Ovary (tissue), 9 donors: ENCODE results near the gene TOMM6. TPM values are rescaled to one million over a fixed set of nuclear protein-coding genes. Genes with fewer than 3 reads are reported as not detected.

Source experiments
- DNase-seq, 5 donors: peaks; one replicate each; pipeline ENCODE4 v3.0.0-alpha.2; 2019 to 2020
- H3K27ac ChIP-seq, 2 donors: fragments of 200-600 bp; one replicate each; pipeline versions ENCODE4 v1.5.1 to v1.8.0; 2019 to 2022
- H3K27me3 ChIP-seq: fragments of 200-600 bp; one replicate; pipeline ENCODE4 v1.8.0; 2022
- H3K36me3 ChIP-seq: fragments of 200-600 bp; sonication (generic); one replicate; pipeline ENCODE4 v1.5.1; 2019
- H3K4me1 ChIP-seq: one replicate; pipeline ENCODE4 v1.8.1; 2013; ENCODE audit warnings: mild to moderate bottlenecking, moderate library complexity; ENCODE audit not compliant: insufficient read depth
- H3K4me3 ChIP-seq: fragments of 200-600 bp; sonication (generic); one replicate; pipeline ENCODE4 v1.5.1; 2017
- H3K9me3 ChIP-seq, 2 donors: fragments of 200-600 bp in 1 of 2; sonication (generic) in 1 of 2; one replicate each; pipeline versions ENCODE4 v1.5.1 to v1.8.1; 2013 to 2019; ENCODE audit warnings: mild to moderate bottlenecking in 1 of 2, moderate library complexity in 1 of 2
- EP300 ChIP-seq: sonication (generic); formaldehyde crosslinking; IDR thresholded peaks from one replicate; pipeline ENCODE4 v1.6.1; 2017; ENCODE audit warnings: antibody characterized with exemption
- POLR2A ChIP-seq: fragments of 450-650 bp; IDR thresholded peaks from one replicate; pipeline ENCODE4 v1.6.1; 2017; ENCODE audit warnings: antibody characterized with exemption, mild to moderate bottlenecking, moderate library complexity
- WGBS, 3 donors: extraction: QIAGEN DNeasy Blood & Tissue Kit in 1 of 3; methylation state at CpG; one replicate each; pipeline versions ENCODE4 v1.1.5 to v1.1.7; 2013 to 2017; 5-methylcytosine and 5-hydroxymethylcytosine counted together
- intact Hi-C, 4 donors: fragments of 100-400 bp; cut with DNase I; formaldehyde crosslinking; loops; one replicate each; pipeline versions ENCODE4 v1.11.0 to v1.15.1; 2022 to 2023
- polyA plus RNA-seq, 2 donors: library from polyadenylated mRNA; stranded (reverse); fragments of 200-250 nt in 1 of 2; fragments of 350-450 nt in 1 of 2; fragmentation: Illumina TruSeq in 1 of 2; extraction: RNeasy Lipid Tissue Mini Kit (QIAGEN cat#74804) in 1 of 2; gene quantifications; one replicate each; pipeline ENCODE4 v1.2.3, GENCODE V29; 2013 to 2014
- total RNA-seq, 7 donors: library from RNA; depleted of rRNA in 2 of 7; stranded (reverse); fragments of >200 nt in 2 of 7; fragmentation: NEBNext Ultra II Directional in 3 of 7; extraction: Animal tissue kit (Norgen Biotek cat#: 25700) in 3 of 7; gene quantifications; one replicate each; pipeline versions ENCODE4 v1.1.0 to v1.2.4, GENCODE V29; 2016 to 2023
- TF ChIP-seq, protein P1 (sequence below), 3 donors: fragments of 450-650 bp in 2 of 3; fragments of 200-600 bp in 1 of 3; IDR thresholded peaks; one replicate each; pipeline versions ENCODE4 v1.5.1 to v1.8.0; 2016 to 2022; ENCODE audit warnings: antibody characterized with exemption in 3 of 3, mild to moderate bottlenecking in 1 of 3
- donor health status: DM: no; HTN: no; CAD: no; lungs with moderate emphysema.
- donor health status: DM: no; HTN: no; CAD: no.
- donor health status: Bipolar disorder and iron deficiency.
- donor health status: DM: yes; HTN: yes; CAD: no.
- donor health status: DM: no; HTN: no; CAD: no.
- donor health status: DM: yes; HTN: yes; CAD: no.

Gene TOMM6
- total and polyA plus RNA-seq, 9 donors = 105 to 244 (median 153) TPM

DNA sequence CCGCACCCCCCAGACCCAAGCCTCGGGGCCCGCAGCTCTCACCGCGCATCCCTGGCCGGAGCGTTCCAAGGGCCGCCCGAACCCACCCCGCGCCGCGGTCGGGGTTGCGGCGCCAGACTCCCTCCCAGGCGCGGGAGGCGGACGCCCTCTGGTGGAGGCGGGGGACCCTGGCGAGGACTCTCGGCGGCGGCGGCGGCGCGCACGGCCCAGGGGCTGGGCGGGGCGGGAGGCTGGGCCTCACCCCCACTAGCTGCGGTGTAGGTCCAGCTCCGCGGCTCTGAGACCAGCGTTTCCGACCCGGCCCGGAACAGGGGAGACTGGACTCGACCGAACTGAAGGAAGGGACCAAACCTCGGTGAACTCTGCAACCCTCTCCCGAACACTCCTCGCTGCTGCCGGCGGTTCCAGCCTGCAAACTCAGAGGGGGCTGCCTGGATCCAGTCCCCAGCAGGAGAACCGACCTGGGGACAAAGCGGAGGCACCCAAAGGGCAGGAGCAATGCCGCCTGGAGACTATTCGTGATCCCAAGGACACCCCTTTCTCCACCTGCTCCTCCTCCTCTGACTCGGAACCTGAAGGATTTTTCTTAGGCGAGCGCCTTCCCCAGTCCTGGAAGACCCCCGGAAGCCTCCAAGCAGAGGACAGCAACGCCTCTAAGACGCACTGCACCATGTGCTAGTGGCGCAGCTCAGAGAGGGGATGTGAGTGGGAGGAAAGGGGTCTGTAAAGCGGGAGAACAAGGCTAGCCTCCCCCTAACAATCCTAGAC, 859 bp upstream of the TOMM6 start:
- TF ChIP-seq, protein P1, sequence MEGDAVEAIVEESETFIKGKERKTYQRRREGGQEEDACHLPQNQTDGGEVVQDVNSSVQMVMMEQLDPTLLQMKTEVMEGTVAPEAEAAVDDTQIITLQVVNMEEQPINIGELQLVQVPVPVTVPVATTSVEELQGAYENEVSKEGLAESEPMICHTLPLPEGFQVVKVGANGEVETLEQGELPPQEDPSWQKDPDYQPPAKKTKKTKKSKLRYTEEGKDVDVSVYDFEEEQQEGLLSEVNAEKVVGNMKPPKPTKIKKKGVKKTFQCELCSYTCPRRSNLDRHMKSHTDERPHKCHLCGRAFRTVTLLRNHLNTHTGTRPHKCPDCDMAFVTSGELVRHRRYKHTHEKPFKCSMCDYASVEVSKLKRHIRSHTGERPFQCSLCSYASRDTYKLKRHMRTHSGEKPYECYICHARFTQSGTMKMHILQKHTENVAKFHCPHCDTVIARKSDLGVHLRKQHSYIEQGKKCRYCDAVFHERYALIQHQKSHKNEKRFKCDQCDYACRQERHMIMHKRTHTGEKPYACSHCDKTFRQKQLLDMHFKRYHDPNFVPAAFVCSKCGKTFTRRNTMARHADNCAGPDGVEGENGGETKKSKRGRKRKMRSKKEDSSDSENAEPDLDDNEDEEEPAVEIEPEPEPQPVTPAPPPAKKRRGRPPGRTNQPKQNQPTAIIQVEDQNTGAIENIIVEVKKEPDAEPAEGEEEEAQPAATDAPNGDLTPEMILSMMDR (IDR thresholded peaks at IDR 0.05) = peak; percentile 79 to 89 (median 88)
- TF ChIP-seq EP300 = no peak
- peak; percentile 13 for TF ChIP-seq POLR2A
- WGBS, 3 donors = 0 to 2% (median 1%) methylated on average over 25 to 58 of the region's 58 CpGs
- Histone ChIP-seq H3K36me3 (no peaks in the 10 kb centered on the region), H3K9me3 (no peaks in the 10 kb centered on the region), H3K4me3 (peak overlapping the region; percentile 67), H3K4me1 (peaks cover 5% of the 10 kb centered on the region), H3K27me3 (no peaks in the 10 kb centered on the region), H3K27ac (peak overlapping the region; percentile 80 to 92)
- DNase-seq = peak; percentile 86 to 94 (median 91)
- intact Hi-C loops = loop anchor here (2.0 to 10.0 kb wide), 6 partner anchors 136 to 1106 kb away; partner anchors contain the start of genes BYSL (in 2 of the 4) and MED20 (in 2 of the 4)

DNA sequence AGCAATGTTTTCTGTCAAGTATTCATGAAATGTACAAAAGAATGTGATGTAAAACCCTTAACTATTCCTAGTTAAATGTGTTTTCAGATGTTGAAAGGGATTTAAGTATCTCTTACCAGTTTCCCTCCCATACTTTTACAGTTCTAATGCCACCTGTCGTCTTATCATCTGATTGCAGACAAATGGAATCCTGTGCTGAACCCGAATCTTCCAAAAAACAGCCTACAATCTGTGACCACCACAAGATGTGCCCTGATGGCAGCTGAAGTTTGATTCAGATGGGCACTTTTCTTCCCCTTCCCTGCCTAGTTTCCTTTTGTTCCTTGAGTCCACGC, 1.9 kb downstream of the TOMM6 start:
- no peaks in the 10 kb centered on the region for H3K36me3 ChIP-seq

DNA sequence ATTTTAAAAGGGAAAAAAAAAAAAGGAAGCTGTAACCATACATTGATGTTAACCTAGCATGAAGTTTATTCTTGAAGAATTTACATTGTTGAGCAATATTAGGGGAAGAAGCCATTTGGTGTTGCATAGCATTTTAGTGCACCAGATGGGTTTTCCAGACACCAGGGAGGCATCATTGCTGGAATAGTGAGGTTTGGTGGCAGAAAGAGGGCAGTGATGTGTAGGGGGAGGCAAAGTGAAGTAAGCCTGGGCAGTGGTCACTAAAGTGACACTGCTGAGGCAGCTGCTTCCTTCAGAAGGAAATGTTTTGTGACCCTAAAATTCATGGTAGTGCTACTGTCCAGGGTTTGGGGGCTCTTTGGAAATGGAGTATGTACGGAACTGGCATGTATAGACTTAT, 2.6 kb downstream of the TOMM6 start:
- H3K27me3 ChIP-seq = no peaks in the 10 kb centered on the region
- H3K36me3 ChIP-seq = no peaks in the 10 kb centered on the region
- intact Hi-C loops = no loop called here
- no peak overlapping the region for H3K4me3 ChIP-seq
- no peaks in the 10 kb centered on the region for H3K9me3 ChIP-seq
- H3K4me1 ChIP-seq = peaks cover 5% of the 10 kb centered on the region
- TF ChIP-seq, protein P1 (IDR thresholded peaks at IDR 0.05) = no peak
- TF ChIP-seq EP300 (no peak), POLR2A (no peak)
- WGBS, 3 donors = 94 to 100% (median 94%) methylated on average over 1 of the region's 1 CpG
- DNase-seq = no peak
- H3K27ac ChIP-seq = no peak overlapping the region

More for the DNA sequence above, 1.9 kb downstream of the TOMM6 start:
- H3K9me3 ChIP-seq = no peaks in the 10 kb centered on the region
- no peak for DNase-seq
- no peak for TF ChIP-seq EP300
- TF ChIP-seq, protein P1 (IDR thresholded peaks at IDR 0.05) = no peak
- TF ChIP-seq POLR2A = no peak
- no peaks in the 10 kb centered on the region for H3K27me3 ChIP-seq
- intact Hi-C loops = loop anchor here (5.0 to 10.0 kb wide), 5 partner anchors 133 to 1103 kb away; partner anchors contain the start of genes BYSL (in 2 of the 4) and MED20 (in 2 of the 4)
- 66 to 77% (median 72%) methylated on average over 3 of the region's 3 CpGs for WGBS, 3 donors
- no peak overlapping the region for H3K4me3 ChIP-seq
- H3K27ac ChIP-seq = no peak overlapping the region
- peaks cover 5% of the 10 kb centered on the region for H3K4me1 ChIP-seq

DNA sequence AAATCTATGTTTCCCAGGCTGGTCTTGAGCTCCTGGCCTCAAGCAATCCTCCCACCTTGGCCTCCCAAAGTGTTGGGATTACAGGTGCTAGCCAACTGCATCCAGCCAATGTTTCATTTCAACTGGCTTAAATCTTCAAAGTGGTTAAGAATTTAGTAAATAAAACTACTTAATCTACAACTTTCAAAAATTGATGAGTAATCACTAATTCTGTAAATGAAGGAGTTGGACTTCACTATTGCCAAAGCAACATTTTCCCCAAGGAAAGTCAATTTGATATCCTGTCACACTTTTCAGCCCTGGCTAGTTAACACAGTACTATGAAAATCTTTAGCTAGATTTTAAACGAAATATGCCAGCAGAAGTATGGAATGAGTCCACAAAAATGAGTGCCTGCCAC, 3.8 kb downstream of the TOMM6 start:
- Histone ChIP-seq H3K4me1 (peaks cover 3% of the 10 kb centered on the region), H3K27me3 (no peaks in the 10 kb centered on the region), H3K27ac (no peak overlapping the region), H3K36me3 (no peaks in the 10 kb centered on the region), H3K9me3 (no peaks in the 10 kb centered on the region), H3K4me3 (no peak overlapping the region)
- TF ChIP-seq, protein P1 (IDR thresholded peaks at IDR 0.05) = no peak
- no peak for TF ChIP-seq EP300
- no peak for TF ChIP-seq POLR2A
- no peak for DNase-seq
- WGBS, 3 donors = 63 to 70% (median 66%) methylated on average over 1 of the region's 1 CpG
- intact Hi-C loops = no loop called here
